NCI-H510A (cell line): ENCODE results near the gene SCFD1.
A peak's percentile ranks its signal among the peaks of the same experiment; 100 is the strongest.
"Not testable (repeated sequence)": the region's sequence is repeated elsewhere in the genome, so short reads cannot be mapped to it uniquely, and the experiment has no call there.

Experiments
- DNase-seq: peaks from one replicate; lab custom pipeline; 2025; lab: John Stamatoyannopoulos, UW

SCFD1 gene

GRCh38 chr14:30610787-30611343, 11.3 kb upstream of the SCFD1 start:
- peak; percentile 11 for DNase-seq

GRCh38 chr14:30614155-30614554, 8.0 kb upstream of the SCFD1 start:
- DNase-seq, result no peak

- DNase-seq, result no peak
Observed at GRCh38 chr14:30620178-30620577, 1.9 kb upstream of the SCFD1 start.

- peak; percentile 21 for DNase-seq
Observed at GRCh38 chr14:30621354-30621939, 672 bp upstream of the SCFD1 start.

DNA sequence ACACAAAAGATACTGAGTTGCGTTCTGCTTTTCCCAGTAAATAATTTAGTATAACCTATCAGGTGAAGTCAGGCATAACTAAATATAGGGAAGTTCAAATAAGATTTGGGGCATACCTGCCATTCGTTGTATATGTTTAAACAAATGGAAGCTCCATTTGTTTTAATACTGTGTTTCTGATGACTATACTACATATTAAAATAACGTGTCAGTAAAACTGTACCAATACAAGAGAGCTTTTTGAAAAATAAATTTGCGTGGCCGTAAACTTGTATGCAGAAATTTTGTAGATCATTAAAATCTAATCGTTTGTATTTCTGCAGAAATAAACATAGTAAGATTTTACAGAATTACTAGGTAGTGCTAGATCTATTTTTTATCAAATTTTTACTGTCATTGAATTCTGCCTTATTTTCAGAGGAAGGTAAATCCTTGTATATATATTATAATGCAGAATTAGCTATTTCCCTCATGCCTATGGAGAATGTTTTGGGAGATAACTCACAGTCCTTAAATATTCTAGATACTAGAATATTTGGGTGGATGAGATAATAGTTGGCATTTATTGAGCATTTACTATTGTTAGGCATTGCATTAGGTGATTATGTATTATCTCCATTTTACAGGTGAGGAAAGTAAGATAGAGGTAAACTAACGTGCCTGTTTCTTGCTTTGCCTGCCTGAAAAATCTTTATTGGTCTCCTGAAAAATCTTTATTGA, 1.5 kb downstream of the SCFD1 start:
- no peak for DNase-seq

DNA sequence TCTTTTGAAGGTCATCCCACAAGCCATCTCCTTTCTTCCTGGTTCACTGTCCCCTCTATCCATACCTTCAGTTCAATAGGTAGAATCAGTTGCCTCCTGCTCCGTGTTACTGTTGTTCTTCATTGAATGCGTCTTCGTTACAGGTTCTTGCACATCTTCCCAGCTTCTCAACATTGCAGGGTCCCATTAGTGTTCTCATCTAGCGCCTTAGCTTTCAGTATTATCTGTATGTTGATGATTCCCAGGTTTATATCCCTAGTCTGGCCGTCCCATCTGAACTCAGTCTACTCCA, 2.0 kb downstream of the SCFD1 start:
- no peak for DNase-seq

- no peak for DNase-seq
Observed at GRCh38 chr14:30625533-30625932, 3.4 kb downstream of the SCFD1 start.

DNA sequence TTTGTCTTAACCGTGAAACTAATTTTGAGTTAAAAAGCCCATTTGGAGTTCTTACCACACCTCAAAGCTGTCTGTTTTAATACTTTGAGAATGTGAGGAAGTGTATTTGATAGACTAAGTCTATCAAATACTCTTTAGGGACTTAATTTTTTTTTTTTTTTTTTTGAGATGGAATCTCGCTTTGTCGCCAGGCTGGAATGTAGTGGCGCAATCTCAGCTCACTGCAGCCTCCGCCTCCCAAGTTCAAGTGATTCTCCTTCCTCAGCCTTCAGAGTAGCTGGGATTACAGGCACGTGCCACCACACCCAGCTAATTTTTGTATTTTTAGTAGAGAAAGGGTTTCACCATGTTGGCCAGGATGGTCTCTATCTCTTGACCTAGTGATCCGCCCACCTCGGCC, 7.3 kb downstream of the SCFD1 start:
- not testable (repeated sequence) for DNase-seq

GRCh38 chr14:30630248-30630647, 8.1 kb downstream of the SCFD1 start:
- DNase-seq, result no peak

GRCh38 chr14:30632730-30633129, 10.6 kb downstream of the SCFD1 start:
- DNase-seq, result no peak

DNA sequence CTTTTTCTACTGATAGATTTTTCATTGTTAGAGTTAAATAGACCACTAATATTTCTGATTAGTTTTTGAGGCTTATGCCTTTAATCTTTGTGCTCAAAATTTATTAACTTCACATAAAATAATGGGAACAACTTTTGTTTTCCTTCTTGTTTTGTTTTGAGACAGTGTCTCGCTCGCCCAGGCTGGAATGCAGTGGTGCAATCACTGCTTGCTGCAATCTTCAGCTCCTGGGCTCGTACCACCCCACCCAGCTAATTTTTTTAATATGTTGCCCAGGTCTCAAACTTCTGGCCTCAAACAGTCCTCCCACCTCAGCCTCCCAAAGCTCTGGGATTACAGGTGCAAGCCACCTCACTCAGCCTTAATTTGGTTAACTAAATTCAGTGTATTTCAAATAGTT, 16.8 kb downstream of the SCFD1 start:
- no peak for DNase-seq

DNA sequence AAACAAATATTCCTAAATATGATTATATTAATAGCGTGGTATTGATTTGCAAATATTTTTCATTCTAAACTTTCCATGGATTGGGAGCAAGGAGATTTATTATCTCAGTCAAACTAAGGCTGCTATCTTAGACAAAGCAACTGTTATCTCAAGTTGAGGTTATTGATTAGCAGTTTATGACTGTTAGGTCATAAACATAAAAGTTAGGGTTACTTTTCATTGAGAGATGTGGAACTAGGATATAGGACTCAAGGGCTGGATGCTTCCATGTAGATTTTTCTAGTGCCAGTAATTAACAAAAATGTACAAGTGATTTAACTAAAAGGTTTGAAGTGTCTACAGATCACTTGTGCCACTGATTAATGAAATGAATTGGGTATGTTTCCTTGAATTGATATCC, 19.1 kb downstream of the SCFD1 start:
- no peak for DNase-seq

DNA sequence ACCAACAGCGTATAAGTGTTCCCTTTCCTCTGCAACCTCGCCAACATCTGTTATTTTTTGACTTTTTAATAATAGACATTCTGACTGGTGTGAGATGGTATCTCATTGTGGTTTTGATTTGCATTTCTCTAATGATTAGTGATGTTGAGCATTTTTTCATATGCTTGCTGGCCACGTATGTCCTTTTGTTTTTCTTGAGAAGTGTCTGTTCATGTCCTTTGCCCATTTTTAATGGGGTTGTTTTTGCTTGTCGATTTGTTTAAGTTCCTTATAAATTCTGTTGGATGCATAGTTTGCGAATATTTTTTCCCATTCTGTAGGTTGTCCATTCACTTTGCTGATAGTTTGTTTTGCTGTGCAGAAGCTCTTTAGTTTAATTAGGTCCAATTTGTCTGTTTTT, 22.3 kb downstream of the SCFD1 start:
- not testable (repeated sequence) for DNase-seq

GRCh38 chr14:30645600-30645999, 23.5 kb downstream of the SCFD1 start:
- DNase-seq, result no peak

DNA sequence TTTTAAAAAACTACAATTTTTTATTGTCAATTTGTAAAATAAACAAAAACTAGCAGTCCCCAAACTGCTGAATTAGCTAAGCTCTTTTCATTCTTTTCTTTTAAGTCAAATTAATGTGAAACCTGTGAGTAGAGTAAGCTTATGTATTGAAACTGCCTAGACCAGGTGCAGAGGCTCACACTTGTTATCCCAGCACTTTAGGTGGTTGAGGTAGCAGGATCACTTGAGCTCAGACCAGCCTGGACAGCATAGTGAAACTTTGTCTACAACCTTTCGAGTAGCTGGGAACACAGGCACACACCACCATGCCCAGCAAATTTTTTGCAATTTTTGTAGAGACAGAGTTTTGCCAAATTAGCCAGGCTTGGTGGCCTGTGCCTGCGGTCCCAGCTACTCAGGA, 26.4 kb downstream of the SCFD1 start:
- no peak for DNase-seq

DNA sequence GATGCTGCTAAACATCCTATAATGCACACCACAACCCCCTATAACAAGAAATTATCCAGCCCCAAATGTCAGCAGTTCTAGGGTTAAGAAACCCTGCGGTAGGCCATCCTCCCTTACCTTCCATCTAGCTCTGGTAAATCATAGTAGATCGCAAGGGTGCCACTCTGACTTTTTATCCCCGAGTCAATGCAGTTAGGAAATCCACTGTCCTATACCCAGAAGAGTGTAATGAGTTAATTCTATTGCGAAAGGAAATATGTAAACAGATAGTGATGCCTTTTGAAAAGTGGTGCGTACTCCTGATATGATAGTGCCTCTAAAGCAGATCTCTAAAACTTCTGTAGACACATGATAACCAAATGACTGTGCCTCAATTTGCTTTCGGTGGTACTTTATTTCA, 29.8 kb downstream of the SCFD1 start:
- no peak for DNase-seq

GRCh38 chr14:30655124-30655523, 33.0 kb downstream of the SCFD1 start:
- DNase-seq, result no peak

- no peak for DNase-seq
Observed at GRCh38 chr14:30655658-30656057, 33.5 kb downstream of the SCFD1 start.

- DNase-seq, result no peak
Observed at GRCh38 chr14:30656190-30656632, 34.1 kb downstream of the SCFD1 start.

- no peak for DNase-seq
Observed at GRCh38 chr14:30657050-30657449, 34.9 kb downstream of the SCFD1 start.

- no peak for DNase-seq
Observed at GRCh38 chr14:30657606-30658163, 35.6 kb downstream of the SCFD1 start.

GRCh38 chr14:30658645-30659044, 36.5 kb downstream of the SCFD1 start:
- no peak for DNase-seq

DNA sequence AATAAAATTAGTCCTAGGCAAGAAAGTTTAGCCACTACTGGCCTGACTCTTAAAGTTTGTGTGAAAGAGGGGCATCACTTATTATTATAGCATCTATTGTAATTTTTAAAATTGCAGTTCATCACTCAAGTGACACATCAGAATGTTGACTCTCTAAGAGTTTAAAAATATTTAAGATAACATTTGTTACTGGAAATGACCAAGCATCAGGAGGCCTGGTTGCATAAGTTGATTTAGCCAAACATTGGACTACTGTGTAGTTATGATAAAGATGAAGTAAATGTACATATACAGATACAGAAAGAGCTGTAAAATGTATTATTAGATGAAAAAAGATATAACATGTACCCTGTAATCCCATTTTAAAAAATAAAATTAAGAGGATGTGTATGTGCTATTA, 47.5 kb downstream of the SCFD1 start:
- no peak for DNase-seq

DNA sequence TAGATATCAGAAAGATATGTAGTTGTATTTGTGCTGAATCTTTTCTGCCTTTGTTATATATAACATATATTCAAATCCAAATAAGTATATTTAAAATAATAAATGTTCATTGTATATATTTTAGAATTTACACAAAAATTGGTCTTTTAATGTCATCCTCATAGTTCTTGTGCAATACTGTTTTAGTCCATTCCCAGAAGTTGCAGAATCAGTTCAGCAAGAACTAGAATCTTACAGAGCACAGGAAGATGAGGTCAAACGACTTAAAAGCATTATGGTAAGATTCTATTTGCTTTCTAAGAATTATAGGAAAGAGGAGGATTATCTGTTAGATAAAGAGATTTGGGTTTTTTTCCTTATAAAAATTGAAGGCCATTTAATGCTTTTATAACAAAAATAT, 51.0 kb downstream of the SCFD1 start:
- no peak for DNase-seq
